Hepatocyte (in vitro differentiated cells): ENCODE data around the gene NDP. TPM values are rescaled to one million over a fixed set of nuclear protein-coding genes. Genes with fewer than 3 reads are reported as not detected.

ENCODE experiments used
- DNase-seq: peaks from one replicate; pipeline ENCODE4 v3.0.0-alpha.2; 2016; ENCODE audit warnings: low spot score
- H2AFZ ChIP-seq: fragments of 200-600 bp; sonication (generic); 2 replicates; pipeline ENCODE4 v1.6.0; 2016; ENCODE audit warnings: antibody characterized with exemption, mild to moderate bottlenecking
- H3K27ac ChIP-seq: fragments of 200-600 bp; sonication (generic); 2 replicates; pipeline ENCODE4 v1.5.1; 2016; ENCODE audit warnings: mild to moderate bottlenecking
- H3K27me3 ChIP-seq: fragments of 200-600 bp; sonication (generic); 2 replicates; pipeline ENCODE4 v1.6.1; 2016
- H3K36me3 ChIP-seq: fragments of 200-600 bp; sonication (generic); replicated peaks from 2 replicates; pipeline ENCODE4 v1.5.1; 2016; ENCODE audit warnings: low read depth; ENCODE audit not compliant: insufficient read depth
- H3K4me1 ChIP-seq: fragments of 200-600 bp; sonication (generic); 2 replicates; pipeline ENCODE4 v1.5.1; 2016; ENCODE audit warnings: mild to moderate bottlenecking, moderate library complexity; ENCODE audit not compliant: insufficient read depth
- H3K4me2 ChIP-seq: fragments of 200-600 bp; sonication (generic); 2 replicates; pipeline ENCODE4 v1.6.0; 2016
- H3K4me3 ChIP-seq: fragments of 200-600 bp; sonication (generic); 2 replicates; pipeline ENCODE4 v1.5.1; 2016; ENCODE audit warnings: mild to moderate bottlenecking
- H3K79me2 ChIP-seq: fragments of 200-600 bp; sonication (generic); 2 replicates; pipeline ENCODE4 v1.6.0; 2017; ENCODE audit warnings: mild to moderate bottlenecking
- H3K9me2 ChIP-seq: fragments of 200-600 bp; sonication (generic); replicated peaks from 2 replicates; pipeline ENCODE4 v1.6.0; 2017; ENCODE audit warnings: mild to moderate bottlenecking; ENCODE audit not compliant: insufficient read depth
- H3K9me3 ChIP-seq: fragments of 200-600 bp; sonication (generic); 2 replicates; pipeline ENCODE4 v1.5.1; 2016; ENCODE audit warnings: low read depth, mild to moderate bottlenecking
- H4K20me1 ChIP-seq: fragments of 200-600 bp; sonication (generic); 2 replicates; pipeline ENCODE4 v1.6.0; 2016; ENCODE audit warnings: mild to moderate bottlenecking; ENCODE audit not compliant: insufficient read depth, poor library complexity, severe bottlenecking
- CTCF ChIP-seq: fragments of 200-600 bp; sonication (generic); IDR thresholded peaks from 2 replicates; pipeline ENCODE4 v1.5.1; 2016; ENCODE audit warnings: antibody characterized with exemption, mild to moderate bottlenecking; ENCODE audit not compliant: poor library complexity
- EZH2 ChIP-seq: fragments of 200-600 bp; sonication (generic); IDR thresholded peaks from 2 replicates; pipeline ENCODE4 v1.6.1; 2016; ENCODE audit warnings: antibody characterized with exemption, mild to moderate bottlenecking, borderline replicate concordance
- EZH2phosphoT487 ChIP-seq: fragments of 200-600 bp; sonication (generic); IDR thresholded peaks from one replicate; pipeline ENCODE4 v1.6.1; 2018; ENCODE audit warnings: antibody characterized with exemption, mild to moderate bottlenecking, low read depth, moderate library complexity; ENCODE audit not compliant: unreplicated experiment, severe bottlenecking
- WGBS: methylation state at CpG from one replicate; pipeline ENCODE4 v1.1.6; 2016; ENCODE audit warnings: low lambda C conversion rate; ENCODE audit errors: missing lambda C conversion rate; 5-methylcytosine and 5-hydroxymethylcytosine counted together
- polyA plus RNA-seq: library from polyadenylated mRNA; unstranded; fragments of >200 nt; fragmentation: Nextera tagmentation; extraction: Ambion mirVana; gene quantifications from 2 replicates; pipeline ENCODE4 v1.2.1, GENCODE V29; 2016
- total RNA-seq: library from RNA; depleted of rRNA; stranded (reverse); fragments of >200 nt; gene quantifications from 2 replicates; pipeline ENCODE4 v1.2.3, GENCODE V29; 2014

The NDP gene
- total and polyA plus RNA-seq, 2 experiments from 2014 or later, result 12.2 to 16.3 TPM

- H3K36me3 ChIP-seq, result no peaks in the 10 kb centered on the region
- WGBS, result 73% methylated on average over 5 of the region's 5 CpGs
- no peaks in the 10 kb centered on the region for H3K27me3 ChIP-seq
- peaks cover 11% of the 10 kb centered on the region for H3K79me2 ChIP-seq
- H3K9me2 ChIP-seq, result no peaks in the 10 kb centered on the region
- H2AFZ ChIP-seq, result no peak overlapping the region
- peak overlapping the region; percentile 74 for H3K4me2 ChIP-seq
- no peak overlapping the region for H3K4me3 ChIP-seq
- H3K9me3 ChIP-seq, result no peaks in the 10 kb centered on the region
- no peak for TF ChIP-seq EZH2phosphoT487
- no peak for TF ChIP-seq EZH2
- TF ChIP-seq CTCF, result no peak
- no peaks in the 10 kb centered on the region for H4K20me1 ChIP-seq
- DNase-seq, result no peak
- H3K4me1 ChIP-seq, result no peaks in the 10 kb centered on the region
- H3K27ac ChIP-seq, result peak overlapping the region; percentile 29
Observed at GRCh38 chrX:43970528-43970927, 2.7 kb downstream of the NDP start.

GRCh38 chrX:43969504-43970501 is 3.4 kb downstream of the NDP start:
- Histone ChIP-seq H3K27ac (peak overlapping the region; percentile 29), H3K4me2 (peak overlapping the region; percentile 19), H3K36me3 (no peaks in the 10 kb centered on the region), H3K4me1 (no peaks in the 10 kb centered on the region), H3K27me3 (no peaks in the 10 kb centered on the region), H3K79me2 (peaks cover 11% of the 10 kb centered on the region), H3K9me3 (no peaks in the 10 kb centered on the region), H3K4me3 (no peak overlapping the region), H2AFZ (no peak overlapping the region), H4K20me1 (no peaks in the 10 kb centered on the region), H3K9me2 (no peaks in the 10 kb centered on the region)
- WGBS, result 83% methylated on average over 19 of the region's 19 CpGs
- TF ChIP-seq CTCF (no peak), EZH2phosphoT487 (no peak), EZH2 (no peak)
- DNase-seq, result no peak

- H3K79me2 ChIP-seq, result peaks cover 11% of the 10 kb centered on the region
- H3K4me3 ChIP-seq, result no peak overlapping the region
- H4K20me1 ChIP-seq, result no peaks in the 10 kb centered on the region
- H3K27ac ChIP-seq, result no peak overlapping the region
- no peaks in the 10 kb centered on the region for H3K27me3 ChIP-seq
- H3K4me2 ChIP-seq, result no peak overlapping the region
- no peak for DNase-seq
- TF ChIP-seq EZH2phosphoT487, result no peak
- TF ChIP-seq EZH2, result no peak
- no peak for TF ChIP-seq CTCF
- H2AFZ ChIP-seq, result no peak overlapping the region
- no peaks in the 10 kb centered on the region for H3K9me3 ChIP-seq
- H3K36me3 ChIP-seq, result no peaks in the 10 kb centered on the region
- no peaks in the 10 kb centered on the region for H3K4me1 ChIP-seq
- no peaks in the 10 kb centered on the region for H3K9me2 ChIP-seq
- 83% methylated on average over 4 of the region's 4 CpGs for WGBS
Observed at GRCh38 chrX:43968359-43968781, 4.8 kb downstream of the NDP start.
